Activated naive CD8-positive, alpha-beta T cell treated with anti-CD3 and anti-CD28 coated beads for 36 hours (primary cell): ENCODE data around the gene SPATA6. TPM values are rescaled to one million over a fixed set of nuclear protein-coding genes. Genes with fewer than 3 reads are reported as not detected.
A peak's percentile ranks its signal among the peaks of the same experiment; 100 is the strongest.
"Not testable (repeated sequence)": the region's sequence is repeated elsewhere in the genome, so short reads cannot be mapped to it uniquely, and the experiment has no call there.

Experiments
- DNase-seq: peaks from one replicate; pipeline ENCODE4 v3.0.0; 2021
- H3K27ac Mint-ChIP-seq: one replicate; pipeline ENCODE4 v1.8.0; 2022; ENCODE audit warnings: mild to moderate bottlenecking, moderate library complexity, mixed read lengths
- H3K27me3 Mint-ChIP-seq: one replicate; pipeline ENCODE4 v1.8.0; 2022; ENCODE audit warnings: mild to moderate bottlenecking, mixed read lengths
- H3K36me3 Mint-ChIP-seq: one replicate; pipeline ENCODE4 v1.8.0; 2021; ENCODE audit warnings: mild to moderate bottlenecking, mixed read lengths
- H3K4me1 Mint-ChIP-seq: one replicate; pipeline ENCODE4 v1.8.0; 2021; ENCODE audit warnings: mixed read lengths
- H3K4me3 Mint-ChIP-seq: one replicate; pipeline ENCODE4 v1.8.0; 2022; ENCODE audit warnings: mild to moderate bottlenecking, moderate library complexity, mixed read lengths
- H3K9me3 Mint-ChIP-seq: one replicate; pipeline ENCODE4 v1.8.0; 2022; ENCODE audit warnings: mixed read lengths
- total RNA-seq, 2 experiments: library from RNA; stranded (reverse); gene quantifications; one replicate each; pipeline ENCODE4 v1.2.3, GENCODE V29; 2021

Gene SPATA6
- 1 to 10 TPM; 1.1 to 3.0 TPM for total RNA-seq

- Mint-ChIP-seq H3K4me3 (peak within 1 kb of the TSS; percentile 94), H3K36me3 (no peaks in the 10 kb centered on the region), H3K27me3 (no peaks in the 10 kb centered on the region), H3K4me1 (peaks cover 29% of the 10 kb centered on the region), H3K9me3 (no peaks in the 10 kb centered on the region), H3K27ac (peak within 1 kb of the TSS; percentile 78)
- peak; percentile 93 for DNase-seq
These were observed at the start of gene SPATA6 for GRCh38 chr1:48471691-48472576. SPATA6 (minus strand) TSS chr1:48472204; CDS start chr1:48472008, 196 bp downstream.

GRCh38 chr1:48519896-48520295, 47.9 kb upstream of the SPATA6 start:
- H3K4me1 Mint-ChIP-seq, H3K27ac Mint-ChIP-seq, H3K36me3 Mint-ChIP-seq, DNase-seq, H3K4me3 Mint-ChIP-seq, H3K9me3 Mint-ChIP-seq: not testable (repeated sequence)
- peaks cover 25% of the 10 kb centered on the region for H3K27me3 Mint-ChIP-seq

- Mint-ChIP-seq H3K4me1 (no peaks in the 10 kb centered on the region), H3K36me3 (no peaks in the 10 kb centered on the region), H3K9me3 (no peaks in the 10 kb centered on the region), H3K27ac (no peak overlapping the region), H3K27me3 (peaks cover 14% of the 10 kb centered on the region), H3K4me3 (no peak overlapping the region)
- DNase-seq: no peak
These were observed 34.9 kb upstream of the SPATA6 start for GRCh38 chr1:48506870-48507269.

GRCh38 chr1:48500541-48501450, 28.8 kb upstream of the SPATA6 start:
- Mint-ChIP-seq H3K27ac (no peak overlapping the region), H3K9me3 (no peaks in the 10 kb centered on the region), H3K27me3 (no peaks in the 10 kb centered on the region), H3K4me1 (peaks cover 4% of the 10 kb centered on the region), H3K4me3 (no peak overlapping the region), H3K36me3 (no peaks in the 10 kb centered on the region)
- DNase-seq: no peak

GRCh38 chr1:48499211-48499735, 27.3 kb upstream of the SPATA6 start:
- Mint-ChIP-seq H3K9me3 (no peaks in the 10 kb centered on the region), H3K27ac (no peak overlapping the region), H3K36me3 (no peaks in the 10 kb centered on the region), H3K27me3 (no peaks in the 10 kb centered on the region), H3K4me3 (no peak overlapping the region), H3K4me1 (peaks cover 4% of the 10 kb centered on the region)
- DNase-seq: no peak

GRCh38 chr1:48498096-48498791, 26.2 kb upstream of the SPATA6 start:
- DNase-seq: peak; percentile 60
- H3K27ac Mint-ChIP-seq: no peak overlapping the region
- H3K27me3 Mint-ChIP-seq: no peaks in the 10 kb centered on the region
- no peaks in the 10 kb centered on the region for H3K9me3 Mint-ChIP-seq
- no peak overlapping the region for H3K4me3 Mint-ChIP-seq
- H3K4me1 Mint-ChIP-seq: peaks cover 4% of the 10 kb centered on the region
- H3K36me3 Mint-ChIP-seq: no peaks in the 10 kb centered on the region

GRCh38 chr1:48495911-48496310, 23.9 kb upstream of the SPATA6 start:
- Mint-ChIP-seq H3K27ac (no peak overlapping the region), H3K4me3 (no peak overlapping the region), H3K4me1 (peaks cover 4% of the 10 kb centered on the region), H3K36me3 (no peaks in the 10 kb centered on the region), H3K27me3 (peaks cover 7% of the 10 kb centered on the region), H3K9me3 (no peaks in the 10 kb centered on the region)
- DNase-seq: no peak

GRCh38 chr1:48495166-48495565, 23.2 kb upstream of the SPATA6 start:
- Mint-ChIP-seq H3K4me3 (no peak overlapping the region), H3K27ac (no peak overlapping the region), H3K4me1 (peaks cover 4% of the 10 kb centered on the region), H3K9me3 (no peaks in the 10 kb centered on the region), H3K36me3 (no peaks in the 10 kb centered on the region), H3K27me3 (peaks cover 7% of the 10 kb centered on the region)
- no peak for DNase-seq

GRCh38 chr1:48493970-48494769, 22.2 kb upstream of the SPATA6 start:
- Mint-ChIP-seq H3K27ac (no peak overlapping the region), H3K4me1 (peaks cover 4% of the 10 kb centered on the region), H3K4me3 (no peak overlapping the region), H3K9me3 (no peaks in the 10 kb centered on the region), H3K27me3 (peaks cover 7% of the 10 kb centered on the region), H3K36me3 (no peaks in the 10 kb centered on the region)
- DNase-seq: no peak

GRCh38 chr1:48493041-48493440, 21.0 kb upstream of the SPATA6 start:
- Mint-ChIP-seq H3K36me3 (no peaks in the 10 kb centered on the region), H3K9me3 (no peaks in the 10 kb centered on the region), H3K4me1 (no peaks in the 10 kb centered on the region), H3K27ac (no peak overlapping the region), H3K4me3 (no peak overlapping the region), H3K27me3 (peaks cover 7% of the 10 kb centered on the region)
- no peak for DNase-seq

- Mint-ChIP-seq H3K27ac (no peak overlapping the region), H3K9me3 (no peaks in the 10 kb centered on the region), H3K4me3 (no peak overlapping the region), H3K36me3 (no peaks in the 10 kb centered on the region), H3K27me3 (peaks cover 7% of the 10 kb centered on the region), H3K4me1 (no peaks in the 10 kb centered on the region)
- no peak for DNase-seq
These were observed 20.4 kb upstream of the SPATA6 start for GRCh38 chr1:48492392-48492791.

- H3K9me3 Mint-ChIP-seq: no peaks in the 10 kb centered on the region
- H3K4me3 Mint-ChIP-seq: no peak overlapping the region
- no peak overlapping the region for H3K27ac Mint-ChIP-seq
- H3K4me1 Mint-ChIP-seq: no peaks in the 10 kb centered on the region
- H3K27me3 Mint-ChIP-seq: peaks cover 7% of the 10 kb centered on the region
- no peaks in the 10 kb centered on the region for H3K36me3 Mint-ChIP-seq
- no peak for DNase-seq
These were observed 16.7 kb upstream of the SPATA6 start for GRCh38 chr1:48488721-48489120.

GRCh38 chr1:48480504-48480903, 8.5 kb upstream of the SPATA6 start:
- Mint-ChIP-seq H3K9me3 (no peaks in the 10 kb centered on the region), H3K27ac (no peak overlapping the region)

GRCh38 chr1:48480023-48480422, 8.0 kb upstream of the SPATA6 start:
- H3K9me3 Mint-ChIP-seq, H3K4me1 Mint-ChIP-seq, H3K27me3 Mint-ChIP-seq, DNase-seq, H3K4me3 Mint-ChIP-seq, H3K27ac Mint-ChIP-seq, H3K36me3 Mint-ChIP-seq: not testable (repeated sequence)

More at GRCh38 chr1:48480504-48480903, 8.5 kb upstream of the SPATA6 start:
- H3K36me3 Mint-ChIP-seq: no peaks in the 10 kb centered on the region
- H3K4me3 Mint-ChIP-seq: no peak overlapping the region
- H3K4me1 Mint-ChIP-seq: no peaks in the 10 kb centered on the region
- no peaks in the 10 kb centered on the region for H3K27me3 Mint-ChIP-seq
- DNase-seq: no peak
